HEK293 (cell line): ENCODE results near the gene TMEM63A.

Experiments used
- BCL6B ChIP-seq: fragments of 450-650 bp; formaldehyde crosslinking; IDR thresholded peaks from 2 replicates; pipeline ENCODE4 v1.5.1; 2017; ENCODE audit warnings: missing biosample characterization, missing genetic modification characterization
- HOXC10 ChIP-seq: sonication (generic); formaldehyde crosslinking; IDR thresholded peaks from 2 replicates; pipeline ENCODE4 v1.8.1; 2023; ENCODE audit warnings: mild to moderate bottlenecking, missing genetic modification reagents
- KLF10 ChIP-seq: fragments of 450-650 bp; IDR thresholded peaks from 2 replicates; pipeline ENCODE4 v1.5.1; 2018; ENCODE audit warnings: missing biosample characterization, mild to moderate bottlenecking, missing genetic modification characterization
- KLF9 ChIP-seq: fragments of 450-650 bp; formaldehyde crosslinking; IDR thresholded peaks from 2 replicates; pipeline ENCODE4 v1.5.1; 2016; ENCODE audit warnings: missing biosample characterization, missing genetic modification characterization, low read depth
- RBAK ChIP-seq: fragments of 450-650 bp; formaldehyde crosslinking; IDR thresholded peaks from 2 replicates; pipeline ENCODE4 v1.5.1; 2016; ENCODE audit warnings: missing biosample characterization, missing genetic modification characterization
- REPIN1 ChIP-seq: fragments of 450-650 bp; formaldehyde crosslinking; IDR thresholded peaks from 2 replicates; pipeline ENCODE4 v1.5.1; 2017; ENCODE audit warnings: missing biosample characterization, missing genetic modification characterization, low read depth
- REST ChIP-seq: fragments of 450-650 bp; formaldehyde crosslinking; IDR thresholded peaks from 2 replicates; pipeline ENCODE4 v1.5.1; 2016; ENCODE audit warnings: missing biosample characterization, missing genetic modification characterization
- SP7 ChIP-seq: fragments of 450-650 bp; formaldehyde crosslinking; IDR thresholded peaks from 2 replicates; pipeline ENCODE4 v1.5.1; 2016; ENCODE audit warnings: missing biosample characterization, missing genetic modification characterization
- ZBTB20 ChIP-seq: fragments of 450-650 bp; formaldehyde crosslinking; IDR thresholded peaks from 2 replicates; pipeline ENCODE4 v1.5.1; 2016; ENCODE audit warnings: missing biosample characterization, missing genetic modification characterization
- ZBTB44 ChIP-seq: fragments of 450-650 bp; IDR thresholded peaks from 2 replicates; pipeline ENCODE4 v1.5.1; 2018; ENCODE audit warnings: missing biosample characterization, mild to moderate bottlenecking, missing genetic modification characterization
- ZNF114 ChIP-seq: fragments of 450-650 bp; formaldehyde crosslinking; IDR thresholded peaks from 2 replicates; pipeline ENCODE4 v1.5.0; 2017; ENCODE audit warnings: missing biosample characterization, missing genetic modification characterization
- ZNF132 ChIP-seq: fragments of 450-650 bp; formaldehyde crosslinking; IDR thresholded peaks from 2 replicates; pipeline ENCODE4 v1.5.1; 2017; ENCODE audit warnings: missing biosample characterization, missing genetic modification characterization, borderline replicate concordance
- ZNF18 ChIP-seq: fragments of 450-650 bp; formaldehyde crosslinking; IDR thresholded peaks from 2 replicates; pipeline ENCODE4 v1.5.1; 2016; ENCODE audit warnings: missing biosample characterization, missing genetic modification characterization
- ZNF202 ChIP-seq: fragments of 450-650 bp; formaldehyde crosslinking; IDR thresholded peaks from 2 replicates; pipeline ENCODE4 v1.5.1; 2016; ENCODE audit warnings: missing biosample characterization, missing genetic modification characterization, borderline replicate concordance
- ZNF266 ChIP-seq: fragments of 450-650 bp; formaldehyde crosslinking; IDR thresholded peaks from 2 replicates; pipeline ENCODE4 v1.5.1; 2016; ENCODE audit warnings: missing biosample characterization, missing genetic modification characterization, low read depth
- ZNF335 ChIP-seq: fragments of 450-650 bp; formaldehyde crosslinking; conservative IDR thresholded peaks from 2 replicates; pipeline ENCODE4 v1.5.1; 2016; ENCODE audit warnings: missing biosample characterization, missing genetic modification characterization
- ZNF514 ChIP-seq: fragments of 450-650 bp; formaldehyde crosslinking; IDR thresholded peaks from 2 replicates; pipeline ENCODE4 v1.5.1; 2016; ENCODE audit warnings: missing biosample characterization, missing genetic modification characterization
- ZNF521 ChIP-seq: fragments of 450-650 bp; formaldehyde crosslinking; IDR thresholded peaks from 2 replicates; pipeline ENCODE4 v1.5.1; 2017; ENCODE audit warnings: missing biosample characterization, mild to moderate bottlenecking, missing genetic modification characterization
- ZNF529 ChIP-seq: fragments of 450-650 bp; formaldehyde crosslinking; IDR thresholded peaks from 2 replicates; pipeline ENCODE4 v1.5.1; 2017; ENCODE audit warnings: missing genetic modification characterization, missing biosample characterization; ENCODE audit not compliant: insufficient replicate concordance
- ZNF561 ChIP-seq: fragments of 450-650 bp; IDR thresholded peaks from 2 replicates; pipeline ENCODE4 v1.5.1; 2018; ENCODE audit warnings: missing biosample characterization, missing genetic modification characterization, borderline replicate concordance
- ZNF600 ChIP-seq: fragments of 450-650 bp; formaldehyde crosslinking; IDR thresholded peaks from 2 replicates; pipeline ENCODE4 v1.5.1; 2016; ENCODE audit warnings: missing biosample characterization, missing genetic modification characterization
- ZNF629 ChIP-seq: fragments of 450-650 bp; formaldehyde crosslinking; IDR thresholded peaks from 2 replicates; pipeline ENCODE4 v1.5.1; 2017; ENCODE audit warnings: missing biosample characterization, missing genetic modification characterization
- ZNF645 ChIP-seq: fragments of 450-650 bp; formaldehyde crosslinking; IDR thresholded peaks from 2 replicates; pipeline ENCODE4; 2016; ENCODE audit warnings: missing biosample characterization, missing genetic modification characterization
- ZNF704 ChIP-seq: fragments of 450-650 bp; formaldehyde crosslinking; IDR thresholded peaks from 2 replicates; pipeline ENCODE4 v1.5.1; 2016; ENCODE audit warnings: missing biosample characterization, missing genetic modification characterization
- ZNF777 ChIP-seq: fragments of 450-650 bp; formaldehyde crosslinking; IDR thresholded peaks from 2 replicates; pipeline ENCODE4 v1.5.1; 2017; ENCODE audit warnings: missing biosample characterization, missing genetic modification characterization, borderline replicate concordance
- ZNF830 ChIP-seq: fragments of 450-650 bp; IDR thresholded peaks from 2 replicates; pipeline ENCODE4 v1.5.0; 2018; ENCODE audit warnings: missing biosample characterization, missing genetic modification characterization, low read depth, mild to moderate bottlenecking, moderate library complexity
- ZSCAN23 ChIP-seq: fragments of 450-650 bp; formaldehyde crosslinking; IDR thresholded peaks from 2 replicates; pipeline ENCODE4 v1.5.1; 2016; ENCODE audit warnings: missing biosample characterization, missing genetic modification characterization
- ZSCAN5A ChIP-seq: fragments of 450-650 bp; formaldehyde crosslinking; IDR thresholded peaks from 2 replicates; pipeline ENCODE4 v1.5.1; 2016; ENCODE audit warnings: missing biosample characterization, missing genetic modification characterization

Gene TMEM63A

GRCh38 chr1:225834417-225835329, 47.5 kb downstream of the TMEM63A start (continued):
- TF ChIP-seq ZNF704, result no peak
- TF ChIP-seq REST, result no peak
- TF ChIP-seq REPIN1 (tag by site-specific recombination), result no peak
- TF ChIP-seq ZNF132 (tag by site-specific recombination), result no peak
- no peak for TF ChIP-seq ZNF266 (tag by site-specific recombination)
- no peak for TF ChIP-seq ZNF777 (tag by site-specific recombination)
- no peak for TF ChIP-seq ZNF645 (tag by site-specific recombination)
- TF ChIP-seq ZNF830 (tag by site-specific recombination), result no peak
- no peak for TF ChIP-seq ZSCAN5A (tag by site-specific recombination)
- TF ChIP-seq BCL6B, result no peak
- TF ChIP-seq ZBTB20 (tag by site-specific recombination), result no peak
- peak; percentile 75 for TF ChIP-seq ZBTB44 (tag by site-specific recombination)
- no peak for TF ChIP-seq RBAK
- TF ChIP-seq ZNF629 (tag by site-specific recombination), result 0 out of 2 replicates have a peak, but pooled peaks have one; percentile 13
- no peak for TF ChIP-seq ZNF521 (tag by site-specific recombination)
- no peak for TF ChIP-seq ZNF561 (tag by site-specific recombination)
- TF ChIP-seq HOXC10 (CRISPR knock-in tag), result no peak
- no peak for TF ChIP-seq KLF9
- no peak for TF ChIP-seq ZNF514 (tag by site-specific recombination)
- peak; percentile 80; the same call in 1 of the 2 replicates for TF ChIP-seq SP7 (tag by site-specific recombination)
- TF ChIP-seq ZNF114 (tag by site-specific recombination), result no peak
- TF ChIP-seq ZSCAN23 (tag by site-specific recombination), result no peak
- no peak for TF ChIP-seq KLF10
- no peak for TF ChIP-seq ZNF18 (tag by site-specific recombination)
- TF ChIP-seq ZNF335 (tag by site-specific recombination), result no peak
- no peak for TF ChIP-seq ZNF529 (tag by site-specific recombination)
- peak; percentile 87 for TF ChIP-seq ZNF600 (tag by site-specific recombination)
- no peak for TF ChIP-seq ZNF202 (tag by site-specific recombination)
